Heart left ventricle (tissue), 13 donors: ENCODE data around the gene KICS2.

ENCODE experiments used
- POLR2A ChIP-seq, 2 donors: fragments of 450-650 bp; IDR thresholded peaks; one replicate each; pipeline ENCODE4 v1.6.1; 2017; ENCODE audit warnings: antibody characterized with exemption in 2 of 2, mild to moderate bottlenecking in 2 of 2, moderate library complexity in 2 of 2
- TF ChIP-seq, protein P1 (sequence below), 12 donors: fragments of 200-600 bp; sonication (generic) in 4 of 12; IDR thresholded peaks; one replicate each; pipeline versions ENCODE4 v1.5.0 to v1.8.0; 2018 to 2022; ENCODE audit warnings: antibody characterized with exemption in 12 of 12, mild to moderate bottlenecking in 5 of 12
- donor health status: ischemic (EF 13 %, LVEDD 7.1; RV severe dilation, severe dysfunction).
- donor health status: DM: no; HTN: yes; CAD: no.
- donor health status: DM: no; HTN: no; CAD: no.
- donor health status: ischemic (EF 25% LVEDD 6.9; RV normal size, moderate dysfunction).
- donor health status: ischemic (EF 25% LVEDD 5.7; RV mildly dilated, moderate dysfunction).
- donor health status: ischemic (EF 35%, LVEDD 5.7; RV mildly dilated, moderate dysfunction).
- donor health status: nonischemic (EF 11% LVEDD 7.7; RV severe dilation, severe dysfunction).
- donor health status: DM: yes; HTN: yes; CAD: no.
- donor health status: PGD.
- donor health status: ischemic (EF 29% LVEDD 5.4; RV normal size, mild dysfunction).
- donor health status: nonischemic (EF 23%, LVEDD 6.1; RV moderate dilation, normal function).

GRCh38 chr12:64175254-64175945, 46.7 kb downstream of the KICS2 start:
- no peak for TF ChIP-seq POLR2A (IDR thresholded peaks at IDR 0.05)
- TF ChIP-seq, protein P1, sequence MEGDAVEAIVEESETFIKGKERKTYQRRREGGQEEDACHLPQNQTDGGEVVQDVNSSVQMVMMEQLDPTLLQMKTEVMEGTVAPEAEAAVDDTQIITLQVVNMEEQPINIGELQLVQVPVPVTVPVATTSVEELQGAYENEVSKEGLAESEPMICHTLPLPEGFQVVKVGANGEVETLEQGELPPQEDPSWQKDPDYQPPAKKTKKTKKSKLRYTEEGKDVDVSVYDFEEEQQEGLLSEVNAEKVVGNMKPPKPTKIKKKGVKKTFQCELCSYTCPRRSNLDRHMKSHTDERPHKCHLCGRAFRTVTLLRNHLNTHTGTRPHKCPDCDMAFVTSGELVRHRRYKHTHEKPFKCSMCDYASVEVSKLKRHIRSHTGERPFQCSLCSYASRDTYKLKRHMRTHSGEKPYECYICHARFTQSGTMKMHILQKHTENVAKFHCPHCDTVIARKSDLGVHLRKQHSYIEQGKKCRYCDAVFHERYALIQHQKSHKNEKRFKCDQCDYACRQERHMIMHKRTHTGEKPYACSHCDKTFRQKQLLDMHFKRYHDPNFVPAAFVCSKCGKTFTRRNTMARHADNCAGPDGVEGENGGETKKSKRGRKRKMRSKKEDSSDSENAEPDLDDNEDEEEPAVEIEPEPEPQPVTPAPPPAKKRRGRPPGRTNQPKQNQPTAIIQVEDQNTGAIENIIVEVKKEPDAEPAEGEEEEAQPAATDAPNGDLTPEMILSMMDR (IDR thresholded peaks at IDR 0.05) = no peak
